K562 (cell line): Measurements from ENCODE around the gene LRRC75A. TPM values are rescaled to one million over a fixed set of nuclear protein-coding genes. Genes with fewer than 3 reads are reported as not detected.

ENCODE experiments used
- HDGF ChIP-seq: fragments of 450-650 bp; IDR thresholded peaks from 2 replicates; pipeline ENCODE4 v1.6.1; 2016
- MAFG ChIP-seq: fragments of 450-650 bp; conservative IDR thresholded peaks from 2 replicates; pipeline ENCODE4 v1.6.1; 2016; ENCODE audit warnings: missing genetic modification characterization, missing compliant biosample characterization
- STAG1 ChIP-seq: sonication (generic); formaldehyde crosslinking; IDR thresholded peaks from 2 replicates; pipeline ENCODE4 v1.5.0; 2020; ENCODE audit warnings: missing genetic modification reagents, borderline replicate concordance
- polyA plus RNA-seq, 8 experiments: library from polyadenylated mRNA; depleted of rRNA in 4 of 8; stranded (reverse) in 5 of 8; unstranded in 3 of 8; fragments of >200 nt; fragmentation: Nextera tagmentation in 2 of 8; fragmentation: Illumina TruSeq in 1 of 8; extraction: Ambion mirVana in 2 of 8; extraction: Trizol in 1 of 8; gene quantifications; 2 replicates each; pipeline versions ENCODE4 v1.2.1 to v1.2.3, GENCODE V29; 2011 to 2014; ENCODE audit warnings: inconsistent platforms in 1 of 8, missing spikeins in 1 of 8
- total RNA-seq, 7 experiments: library from RNA; depleted of rRNA in 6 of 7; stranded (reverse); fragments of >200 nt in 6 of 7; fragmentation: Illumina TruSeq in 2 of 7; extraction: Trizol in 2 of 7; gene quantifications; 2 replicates each; pipeline versions ENCODE4 v1.2.1 to v1.2.3, GENCODE V29; 2011 to 2021; ENCODE audit warnings: low replicate concordance in 1 of 7
- TF ChIP-seq, protein P1 (sequence below), 2 experiments: fragments of 450-650 bp in 1 of 2; sonication (generic) in 1 of 2; formaldehyde crosslinking in 1 of 2; IDR thresholded peaks; 2 replicates each; pipeline versions ENCODE4 v1.7.1 to v1.9.0; 2016 to 2022; ENCODE audit warnings: inconsistent platforms in 1 of 2, mild to moderate bottlenecking in 1 of 2, missing genetic modification reagents in 1 of 2
- TF ChIP-seq, protein P2 (sequence below): fragments of 450-650 bp; formaldehyde crosslinking; IDR thresholded peaks from 2 replicates; pipeline ENCODE4 v1.4.0; 2022; ENCODE audit warnings: missing genetic modification characterization

The LRRC75A gene
- total and polyA plus RNA-seq, 9 of the 15 experiments (the other 6 are each of a cell fraction or from before 2014, with no cell fraction given): 0.04 to 0.34 (median 0.08) TPM; not detected in 5

DNA sequence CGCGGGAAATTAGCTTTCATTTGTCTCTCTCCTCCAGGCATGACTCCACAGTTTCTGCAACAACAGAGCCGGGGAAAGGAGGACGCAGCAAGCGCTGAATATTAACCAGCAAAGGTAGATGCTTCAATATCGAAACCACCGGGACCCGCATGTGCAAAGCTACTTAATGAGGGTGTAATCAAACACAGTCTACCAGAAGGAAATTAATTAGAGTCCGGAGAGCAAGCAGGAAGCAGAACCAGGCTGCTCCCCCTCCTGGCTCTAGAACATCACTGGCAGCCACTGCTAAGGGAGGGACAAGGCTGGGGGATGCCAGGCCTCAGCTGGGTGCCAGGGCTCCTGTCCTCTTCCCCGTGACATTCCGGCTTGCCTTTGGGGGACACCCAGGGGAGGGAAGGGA lies 21.7 kb downstream of the LRRC75A start (continued):
- TF ChIP-seq, protein P1, sequence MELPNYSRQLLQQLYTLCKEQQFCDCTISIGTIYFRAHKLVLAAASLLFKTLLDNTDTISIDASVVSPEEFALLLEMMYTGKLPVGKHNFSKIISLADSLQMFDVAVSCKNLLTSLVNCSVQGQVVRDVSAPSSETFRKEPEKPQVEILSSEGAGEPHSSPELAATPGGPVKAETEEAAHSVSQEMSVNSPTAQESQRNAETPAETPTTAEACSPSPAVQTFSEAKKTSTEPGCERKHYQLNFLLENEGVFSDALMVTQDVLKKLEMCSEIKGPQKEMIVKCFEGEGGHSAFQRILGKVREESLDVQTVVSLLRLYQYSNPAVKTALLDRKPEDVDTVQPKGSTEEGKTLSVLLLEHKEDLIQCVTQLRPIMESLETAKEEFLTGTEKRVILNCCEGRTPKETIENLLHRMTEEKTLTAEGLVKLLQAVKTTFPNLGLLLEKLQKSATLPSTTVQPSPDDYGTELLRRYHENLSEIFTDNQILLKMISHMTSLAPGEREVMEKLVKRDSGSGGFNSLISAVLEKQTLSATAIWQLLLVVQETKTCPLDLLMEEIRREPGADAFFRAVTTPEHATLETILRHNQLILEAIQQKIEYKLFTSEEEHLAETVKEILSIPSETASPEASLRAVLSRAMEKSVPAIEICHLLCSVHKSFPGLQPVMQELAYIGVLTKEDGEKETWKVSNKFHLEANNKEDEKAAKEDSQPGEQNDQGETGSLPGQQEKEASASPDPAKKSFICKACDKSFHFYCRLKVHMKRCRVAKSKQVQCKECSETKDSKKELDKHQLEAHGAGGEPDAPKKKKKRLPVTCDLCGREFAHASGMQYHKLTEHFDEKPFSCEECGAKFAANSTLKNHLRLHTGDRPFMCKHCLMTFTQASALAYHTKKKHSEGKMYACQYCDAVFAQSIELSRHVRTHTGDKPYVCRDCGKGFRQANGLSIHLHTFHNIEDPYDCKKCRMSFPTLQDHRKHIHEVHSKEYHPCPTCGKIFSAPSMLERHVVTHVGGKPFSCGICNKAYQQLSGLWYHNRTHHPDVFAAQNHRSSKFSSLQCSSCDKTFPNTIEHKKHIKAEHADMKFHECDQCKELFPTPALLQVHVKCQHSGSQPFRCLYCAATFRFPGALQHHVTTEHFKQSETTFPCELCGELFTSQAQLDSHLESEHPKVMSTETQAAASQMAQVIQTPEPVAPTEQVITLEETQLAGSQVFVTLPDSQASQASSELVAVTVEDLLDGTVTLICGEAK (IDR thresholded peaks at IDR 0.05): no peak
- TF ChIP-seq, protein P1 (CRISPR knock-in tag; IDR thresholded peaks at IDR 0.05): no peak
- TF ChIP-seq, protein P2, sequence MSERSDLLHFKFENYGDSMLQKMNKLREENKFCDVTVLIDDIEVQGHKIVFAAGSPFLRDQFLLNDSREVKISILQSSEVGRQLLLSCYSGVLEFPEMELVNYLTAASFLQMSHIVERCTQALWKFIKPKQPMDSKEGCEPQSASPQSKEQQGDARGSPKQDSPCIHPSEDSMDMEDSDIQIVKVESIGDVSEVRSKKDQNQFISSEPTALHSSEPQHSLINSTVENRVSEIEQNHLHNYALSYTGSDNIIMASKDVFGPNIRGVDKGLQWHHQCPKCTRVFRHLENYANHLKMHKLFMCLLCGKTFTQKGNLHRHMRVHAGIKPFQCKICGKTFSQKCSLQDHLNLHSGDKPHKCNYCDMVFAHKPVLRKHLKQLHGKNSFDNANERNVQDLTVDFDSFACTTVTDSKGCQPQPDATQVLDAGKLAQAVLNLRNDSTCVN (CRISPR knock-in tag): no peak
- TF ChIP-seq HDGF (no peak), MAFG (tag) (no peak), STAG1 (CRISPR knock-in tag) (no peak)
